Activated T-cell treated with anti-CD3 and anti-CD28 coated beads, Interleukin-2, amount 50 U/mL, for 24 hours (primary cell): Measurements from ENCODE around the gene MCMBP.
A peak's percentile ranks its signal among the peaks of the same experiment; 100 is the strongest.
"Not testable (repeated sequence)": the region's sequence is repeated elsewhere in the genome, so short reads cannot be mapped to it uniquely, and the experiment has no call there.

Experiments
- DNase-seq: peaks from one replicate; pipeline ENCODE4 v3.0.0-alpha.2; 2020
- H3K27ac Mint-ChIP-seq: 2 replicates; pipeline ENCODE4 v1.8.0; 2020; ENCODE audit warnings: mild to moderate bottlenecking, mixed read lengths
- H3K27me3 Mint-ChIP-seq: 2 replicates; pipeline ENCODE4 v1.8.0; 2020; ENCODE audit warnings: mixed read lengths
- H3K36me3 Mint-ChIP-seq: 2 replicates; pipeline ENCODE4 v1.8.0; 2020; ENCODE audit warnings: low read depth, mixed read lengths
- H3K4me1 Mint-ChIP-seq: 2 replicates; pipeline ENCODE4 v1.8.0; 2020; ENCODE audit warnings: low read depth, mixed read lengths
- H3K4me3 Mint-ChIP-seq: 2 replicates; pipeline ENCODE4 v1.8.0; 2020; ENCODE audit warnings: mild to moderate bottlenecking, moderate library complexity, mixed read lengths
- H3K9me3 Mint-ChIP-seq: 2 replicates; pipeline ENCODE4 v1.8.0; 2020; ENCODE audit warnings: mixed read lengths

Gene MCMBP

GRCh38 chr10:119872610-119872859 lies at the start of gene MCMBP:
Gene MCMBP, minus strand, starts transcription at chr10:119872843. Its CDS starts 259 bp downstream, at chr10:119872584.
- no peak for DNase-seq
- Mint-ChIP-seq H3K9me3 (no peaks in the 10 kb centered on the region), H3K27me3 (no peaks in the 10 kb centered on the region), H3K4me1 (peaks cover 41% of the 10 kb centered on the region), H3K4me3 (peak within 1 kb of the TSS; percentile 91), H3K36me3 (peaks cover 32% of the 10 kb centered on the region), H3K27ac (peak within 1 kb of the TSS; percentile 95)

GRCh38 chr10:119919826-119920225 lies 47.2 kb upstream of the MCMBP start:
- peaks cover 12% of the 10 kb centered on the region for H3K4me1 Mint-ChIP-seq
- H3K27ac Mint-ChIP-seq: peak overlapping the region; percentile 46
- H3K9me3 Mint-ChIP-seq: no peaks in the 10 kb centered on the region
- peaks cover 92% of the 10 kb centered on the region for H3K36me3 Mint-ChIP-seq
- H3K4me3 Mint-ChIP-seq: no peak overlapping the region
- DNase-seq: no peak
- no peaks in the 10 kb centered on the region for H3K27me3 Mint-ChIP-seq

GRCh38 chr10:119919271-119919670 lies 46.6 kb upstream of the MCMBP start:
- no peak overlapping the region for H3K27ac Mint-ChIP-seq
- H3K27me3 Mint-ChIP-seq: no peaks in the 10 kb centered on the region
- H3K9me3 Mint-ChIP-seq: no peaks in the 10 kb centered on the region
- H3K4me1 Mint-ChIP-seq: peaks cover 12% of the 10 kb centered on the region
- H3K4me3 Mint-ChIP-seq: no peak overlapping the region
- peaks cover 92% of the 10 kb centered on the region for H3K36me3 Mint-ChIP-seq
- DNase-seq: no peak

GRCh38 chr10:119917777-119918176 lies 45.1 kb upstream of the MCMBP start:
- H3K4me1 Mint-ChIP-seq: peaks cover 12% of the 10 kb centered on the region
- H3K36me3 Mint-ChIP-seq: peaks cover 89% of the 10 kb centered on the region
- DNase-seq: no peak
- no peak overlapping the region for H3K4me3 Mint-ChIP-seq
- no peak overlapping the region for H3K27ac Mint-ChIP-seq
- H3K27me3 Mint-ChIP-seq: no peaks in the 10 kb centered on the region
- H3K9me3 Mint-ChIP-seq: no peaks in the 10 kb centered on the region

GRCh38 chr10:119910689-119911088 lies 38.0 kb upstream of the MCMBP start:
- Mint-ChIP-seq H3K4me3 (no peak overlapping the region), H3K4me1 (peaks cover 5% of the 10 kb centered on the region), H3K9me3 (no peaks in the 10 kb centered on the region), H3K27me3 (no peaks in the 10 kb centered on the region), H3K36me3 (peaks cover 81% of the 10 kb centered on the region), H3K27ac (no peak overlapping the region)
- DNase-seq: no peak

GRCh38 chr10:119908166-119908565 lies 35.5 kb upstream of the MCMBP start:
- Mint-ChIP-seq H3K4me3 (no peak overlapping the region), H3K27ac (peak overlapping the region; percentile 31), H3K27me3 (no peaks in the 10 kb centered on the region), H3K4me1 (peaks cover 5% of the 10 kb centered on the region), H3K36me3 (peaks cover 84% of the 10 kb centered on the region), H3K9me3 (no peaks in the 10 kb centered on the region)
- no peak for DNase-seq

- H3K27ac Mint-ChIP-seq, H3K9me3 Mint-ChIP-seq, H3K27me3 Mint-ChIP-seq, H3K4me3 Mint-ChIP-seq, H3K4me1 Mint-ChIP-seq, DNase-seq: not testable (repeated sequence)
- peaks cover 84% of the 10 kb centered on the region for H3K36me3 Mint-ChIP-seq
Observed at GRCh38 chr10:119907695-119908094, 35.1 kb upstream of the MCMBP start.

- Mint-ChIP-seq H3K27me3 (no peaks in the 10 kb centered on the region), H3K9me3 (no peaks in the 10 kb centered on the region), H3K27ac (no peak overlapping the region), H3K4me1 (peaks cover 12% of the 10 kb centered on the region), H3K4me3 (no peak overlapping the region), H3K36me3 (peaks cover 80% of the 10 kb centered on the region)
- DNase-seq: no peak
Observed at GRCh38 chr10:119903946-119904666, 31.5 kb upstream of the MCMBP start.

GRCh38 chr10:119898577-119898976 lies 25.9 kb upstream of the MCMBP start:
- Mint-ChIP-seq H3K4me3 (no peak overlapping the region), H3K27ac (peak overlapping the region; percentile 20), H3K4me1 (peaks cover 56% of the 10 kb centered on the region), H3K9me3 (no peaks in the 10 kb centered on the region), H3K27me3 (no peaks in the 10 kb centered on the region), H3K36me3 (peaks cover 78% of the 10 kb centered on the region)
- no peak for DNase-seq

GRCh38 chr10:119896937-119897770 lies 24.5 kb upstream of the MCMBP start:
- Mint-ChIP-seq H3K9me3 (no peaks in the 10 kb centered on the region), H3K36me3 (peaks cover 75% of the 10 kb centered on the region), H3K4me3 (no peak overlapping the region), H3K27ac (no peak overlapping the region), H3K27me3 (no peaks in the 10 kb centered on the region), H3K4me1 (peaks cover 60% of the 10 kb centered on the region)
- DNase-seq: no peak

GRCh38 chr10:119896061-119896655 lies 23.5 kb upstream of the MCMBP start:
- H3K27ac Mint-ChIP-seq: peak overlapping the region; percentile 76
- H3K4me3 Mint-ChIP-seq: no peak overlapping the region
- peaks cover 62% of the 10 kb centered on the region for H3K4me1 Mint-ChIP-seq
- DNase-seq: no peak
- no peaks in the 10 kb centered on the region for H3K27me3 Mint-ChIP-seq
- peaks cover 70% of the 10 kb centered on the region for H3K36me3 Mint-ChIP-seq
- no peaks in the 10 kb centered on the region for H3K9me3 Mint-ChIP-seq

GRCh38 chr10:119893845-119894427 lies 21.3 kb upstream of the MCMBP start:
- Mint-ChIP-seq H3K36me3 (peaks cover 58% of the 10 kb centered on the region), H3K9me3 (peaks cover 5% of the 10 kb centered on the region), H3K27me3 (no peaks in the 10 kb centered on the region), H3K4me3 (peak overlapping the region; percentile 91), H3K27ac (peak overlapping the region; percentile 95), H3K4me1 (peaks cover 53% of the 10 kb centered on the region)
- DNase-seq: no peak

GRCh38 chr10:119893074-119893473 lies 20.4 kb upstream of the MCMBP start:
- peaks cover 47% of the 10 kb centered on the region for H3K4me1 Mint-ChIP-seq

GRCh38 chr10:119892188-119893065 lies 19.8 kb upstream of the MCMBP start, which contains the start of gene SEC23IP:
Gene SEC23IP, plus strand, starts transcription at chr10:119892730. Its CDS starts 53 bp downstream, at chr10:119892783.
- H3K36me3 Mint-ChIP-seq: peaks cover 48% of the 10 kb centered on the region
- peak; percentile 93 for DNase-seq
- H3K4me3 Mint-ChIP-seq: peak within 1 kb of the TSS; percentile 91
- H3K4me1 Mint-ChIP-seq: peaks cover 46% of the 10 kb centered on the region
- H3K27ac Mint-ChIP-seq: peak within 1 kb of the TSS; percentile 95
- H3K27me3 Mint-ChIP-seq: no peaks in the 10 kb centered on the region
- peaks cover 5% of the 10 kb centered on the region for H3K9me3 Mint-ChIP-seq

More at GRCh38 chr10:119893074-119893473, 20.4 kb upstream of the MCMBP start:
- Mint-ChIP-seq H3K27me3 (no peaks in the 10 kb centered on the region), H3K27ac (peak overlapping the region; percentile 95), H3K4me3 (peak overlapping the region; percentile 91), H3K36me3 (peaks cover 50% of the 10 kb centered on the region), H3K9me3 (peaks cover 5% of the 10 kb centered on the region)
- peak; percentile 35 for DNase-seq
